BJ (cell line): ENCODE measurements around the gene PVR. TPM values are rescaled to one million over a fixed set of nuclear protein-coding genes. Genes with fewer than 3 reads are reported as not detected.

ENCODE experiments used
- CTCF ChIA-PET: fragments of 350-600 bp; formaldehyde crosslinking; extraction: SDS; loops from one replicate; lab custom pipeline; 2021; ENCODE audit warnings: antibody characterized with exemption, inconsistent platforms; lab: Yijun Ruan, JAX
- POLR2A ChIA-PET: fragments of 300-600 bp; sonication (Branson Sonifier 250); formaldehyde crosslinking; extraction: SDS; loops from one replicate; lab custom pipeline; 2021; ENCODE audit warnings: antibody characterized with exemption; lab: Charles Lee
- DNase-seq: peaks from one replicate; pipeline ENCODE4 v3.0.0-alpha.2; 2011; ENCODE audit warnings: low read depth
- H3K27me3 ChIP-seq: 2 replicates; pipeline ENCODE4 v1.6.0; 2011; ENCODE audit warnings: low read length; ENCODE audit not compliant: control insufficient read depth, insufficient read depth
- H3K36me3 ChIP-seq: 2 replicates; pipeline ENCODE4 v1.5.1; 2011; ENCODE audit warnings: low read length; ENCODE audit not compliant: control insufficient read depth, insufficient read depth
- H3K4me3 ChIP-seq: 2 replicates; pipeline ENCODE4 v1.5.1; 2011; ENCODE audit warnings: low read depth, mild to moderate bottlenecking, control low read depth, low read length
- polyA plus RNA-seq: library from polyadenylated mRNA; depleted of rRNA; stranded (reverse); fragments of >200 nt; gene quantifications from 2 replicates; pipeline ENCODE4 v1.2.3, GENCODE V29; 2011
- TF ChIP-seq, protein P1 (sequence below): IDR thresholded peaks from 2 replicates; pipeline ENCODE4 v1.5.1; 2011; ENCODE audit warnings: low read depth, mild to moderate bottlenecking, control low read depth, inconsistent platforms, low read length, moderate library complexity; ENCODE audit not compliant: insufficient read depth

PVR gene
- polyA plus RNA-seq, 1 experiment = 129 TPM

DNA sequence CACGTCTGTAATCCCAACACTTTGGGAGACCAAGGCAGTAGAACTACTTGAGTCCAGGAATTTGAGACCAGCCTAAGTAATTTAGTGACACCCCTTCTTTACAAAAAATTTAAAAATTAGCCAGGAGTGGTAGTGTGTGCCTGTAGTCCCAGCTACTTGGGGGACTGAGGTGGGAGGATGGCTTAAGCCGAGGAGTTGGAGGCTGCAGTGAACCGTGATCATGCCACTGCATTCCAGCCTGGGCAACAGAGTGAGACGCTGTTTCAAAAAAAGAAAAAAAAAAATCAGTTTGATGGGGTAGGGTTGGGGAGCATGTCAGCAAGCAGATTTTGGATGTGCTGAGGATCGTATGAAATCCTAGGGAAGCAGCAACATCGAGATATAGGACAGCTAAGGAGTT is 31.8 kb downstream of the PVR start:
- peaks cover 4% of the 10 kb centered on the region; the same call in 1 of the 2 replicates for H3K36me3 ChIP-seq
- ChIA-PET CTCF (interaction anchor here (0.6 to 2.4 kb wide), 3 partner anchors 14 to 515 kb away, joined by 3 to 13 read pairs (median 9); no protein-coding TSS in a partner anchor), POLR2A (no interaction called here)
- TF ChIP-seq, protein P1, sequence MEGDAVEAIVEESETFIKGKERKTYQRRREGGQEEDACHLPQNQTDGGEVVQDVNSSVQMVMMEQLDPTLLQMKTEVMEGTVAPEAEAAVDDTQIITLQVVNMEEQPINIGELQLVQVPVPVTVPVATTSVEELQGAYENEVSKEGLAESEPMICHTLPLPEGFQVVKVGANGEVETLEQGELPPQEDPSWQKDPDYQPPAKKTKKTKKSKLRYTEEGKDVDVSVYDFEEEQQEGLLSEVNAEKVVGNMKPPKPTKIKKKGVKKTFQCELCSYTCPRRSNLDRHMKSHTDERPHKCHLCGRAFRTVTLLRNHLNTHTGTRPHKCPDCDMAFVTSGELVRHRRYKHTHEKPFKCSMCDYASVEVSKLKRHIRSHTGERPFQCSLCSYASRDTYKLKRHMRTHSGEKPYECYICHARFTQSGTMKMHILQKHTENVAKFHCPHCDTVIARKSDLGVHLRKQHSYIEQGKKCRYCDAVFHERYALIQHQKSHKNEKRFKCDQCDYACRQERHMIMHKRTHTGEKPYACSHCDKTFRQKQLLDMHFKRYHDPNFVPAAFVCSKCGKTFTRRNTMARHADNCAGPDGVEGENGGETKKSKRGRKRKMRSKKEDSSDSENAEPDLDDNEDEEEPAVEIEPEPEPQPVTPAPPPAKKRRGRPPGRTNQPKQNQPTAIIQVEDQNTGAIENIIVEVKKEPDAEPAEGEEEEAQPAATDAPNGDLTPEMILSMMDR = no peak
- no peak overlapping the region for H3K4me3 ChIP-seq
- DNase-seq = no peak
- no peaks in the 10 kb centered on the region for H3K27me3 ChIP-seq

DNA sequence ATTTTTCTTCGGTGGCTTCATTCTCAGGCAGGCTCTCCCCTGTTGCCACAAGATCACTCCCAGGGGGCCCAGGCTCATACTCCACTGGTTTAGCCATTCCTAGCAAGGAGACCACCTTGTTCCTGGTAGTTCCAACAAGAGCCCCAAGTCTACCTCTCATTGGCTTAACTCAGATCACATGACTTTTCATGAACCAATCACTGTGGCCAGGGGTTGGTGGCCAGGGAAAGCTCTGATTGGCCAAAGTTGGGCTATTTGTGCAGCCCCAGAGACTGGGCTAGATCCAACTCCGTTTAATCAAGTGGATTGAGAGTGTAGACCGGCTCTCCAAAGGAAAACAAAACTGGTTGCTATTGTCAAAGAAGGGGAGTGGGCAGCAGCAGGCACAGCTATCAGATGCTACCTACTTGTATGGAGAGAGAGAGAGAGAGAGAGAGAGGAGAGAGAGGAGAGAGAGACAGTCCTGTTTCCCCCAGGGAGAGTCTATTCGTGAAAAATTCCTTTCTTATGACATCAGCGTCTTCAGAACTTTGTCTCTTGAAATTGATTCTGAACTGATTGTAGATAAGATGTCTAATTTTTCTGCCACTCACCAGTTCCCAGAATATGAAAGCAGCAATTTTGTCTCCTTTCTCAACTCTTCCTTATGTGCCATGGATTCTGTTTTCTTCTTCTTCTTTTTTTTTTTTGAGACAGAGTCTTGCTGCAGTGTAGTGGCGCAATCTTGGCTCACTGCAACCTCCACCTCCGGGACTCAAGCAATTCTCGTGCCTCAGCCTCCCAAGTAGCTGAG is 33.5 kb downstream of the PVR start:
- peak; percentile 20 for DNase-seq
- Histone ChIP-seq H3K4me3 (no peak overlapping the region), H3K27me3 (no peaks in the 10 kb centered on the region), H3K36me3 (peaks cover 6% of the 10 kb centered on the region; the same call in 1 of the 2 replicates)
- CTCF ChIA-PET = no interaction called here
- TF ChIP-seq, protein P1 = no peak
- POLR2A ChIA-PET = no interaction called here

DNA sequence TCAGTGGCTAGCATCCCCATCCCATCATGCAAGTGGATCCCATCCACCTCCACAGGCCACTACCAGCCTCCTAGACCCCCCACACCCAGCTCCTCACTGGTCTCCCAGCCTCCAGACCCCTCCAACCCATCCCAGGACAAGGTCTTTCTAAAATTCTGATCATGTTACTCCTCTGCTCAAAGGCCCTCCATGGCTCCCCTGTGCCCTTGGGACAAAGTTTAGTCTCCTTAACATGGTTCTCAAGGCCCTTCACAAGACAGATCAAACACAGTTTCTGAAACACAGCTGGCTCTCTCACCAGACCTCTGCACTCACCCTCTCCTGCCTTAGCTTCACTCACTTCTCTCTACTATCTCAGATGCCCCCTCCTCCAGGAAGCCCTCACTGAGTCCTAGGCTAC is 36.8 kb downstream of the PVR start:
- H3K36me3 ChIP-seq = peaks cover 7% of the 10 kb centered on the region; the same call in 1 of the 2 replicates
- ChIA-PET POLR2A (no interaction called here), CTCF (interaction anchor here (0.7 to 1.6 kb wide), 2 partner anchors 9 to 23 kb away, joined by 3 to 4 read pairs; no protein-coding TSS in a partner anchor)
- DNase-seq = no peak
- no peaks in the 10 kb centered on the region for H3K27me3 ChIP-seq
- no peak overlapping the region for H3K4me3 ChIP-seq
- TF ChIP-seq, protein P1 = no peak

DNA sequence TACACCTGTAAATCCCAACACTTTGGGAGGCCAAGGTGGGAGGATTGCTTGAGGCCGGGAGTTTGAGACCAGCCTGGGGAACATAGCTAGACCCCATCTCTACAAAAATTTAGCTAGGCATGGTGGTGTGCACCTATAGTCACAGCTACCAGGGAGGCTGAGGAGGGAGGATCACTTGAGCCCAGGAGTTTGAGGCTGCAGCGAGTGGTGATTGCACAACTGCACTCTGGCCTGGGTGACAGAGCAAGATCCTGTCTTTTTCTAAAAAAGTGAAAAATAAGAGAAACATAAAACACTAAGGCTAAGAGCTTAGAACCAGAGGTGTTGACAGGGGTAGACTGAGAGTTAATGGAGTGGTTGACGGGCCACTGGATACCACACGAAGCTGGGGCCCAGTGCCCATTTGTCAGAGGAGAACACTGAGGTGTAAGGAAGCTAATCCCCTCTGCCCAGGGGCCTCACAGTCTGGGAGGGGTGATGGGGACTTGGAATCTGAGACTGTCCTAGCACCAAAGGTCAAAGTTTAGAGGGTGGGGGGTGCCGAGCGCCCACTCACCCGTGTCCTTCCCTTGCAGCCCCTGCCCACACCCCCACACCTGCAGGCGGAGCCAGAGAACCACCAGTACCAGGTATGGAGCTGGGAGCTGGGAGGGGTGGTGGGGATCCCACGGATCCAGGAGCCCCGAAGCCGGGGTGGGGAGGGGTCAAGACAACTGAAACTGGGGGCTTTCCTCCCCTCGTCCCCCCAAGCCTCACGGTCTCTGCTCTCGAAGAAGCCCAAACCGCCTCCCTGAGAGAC is 38.5 kb downstream of the PVR start:
- CTCF ChIA-PET = interaction anchor here (0.6 to 2.3 kb wide), 5 partner anchors 18 to 111 kb away, joined by 3 to 7 read pairs (median 3); no protein-coding TSS in a partner anchor
- peaks cover 7% of the 10 kb centered on the region; the same call in 1 of the 2 replicates for H3K36me3 ChIP-seq
- TF ChIP-seq, protein P1 = no peak
- H3K27me3 ChIP-seq = no peaks in the 10 kb centered on the region
- DNase-seq = no peak
- POLR2A ChIA-PET = interaction anchor here (0.6 kb wide), 1 partner anchor 75 kb away, joined by 5 read pairs; no protein-coding TSS in a partner anchor
- no peak overlapping the region for H3K4me3 ChIP-seq

DNA sequence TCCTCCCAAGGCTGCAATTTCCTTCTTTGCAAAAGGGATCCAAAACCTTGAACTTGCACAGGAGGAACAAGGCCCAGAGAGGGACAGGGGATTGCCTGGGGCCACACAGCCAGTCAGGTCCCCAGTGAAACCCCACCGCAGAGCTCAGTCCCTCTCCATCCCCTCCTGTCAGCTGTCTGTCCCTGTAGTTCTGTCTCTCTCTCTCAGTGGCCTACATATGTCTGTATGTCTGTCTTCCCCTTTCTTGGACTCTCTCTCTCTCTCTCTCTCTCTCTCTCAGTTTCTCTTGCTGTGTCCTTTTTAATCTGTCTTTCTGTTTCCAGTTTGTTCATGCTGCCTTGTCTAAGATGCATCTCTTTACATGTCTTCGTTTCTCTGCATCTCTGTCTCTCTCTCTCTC is 39.1 kb downstream of the PVR start:
- ChIA-PET POLR2A (no interaction called here), CTCF (interaction anchor here (0.8 to 2.3 kb wide), 4 partner anchors 41 to 112 kb away, joined by 3 to 7 read pairs (median 3); no protein-coding TSS in a partner anchor)
- no peak overlapping the region for H3K4me3 ChIP-seq
- no peaks in the 10 kb centered on the region for H3K27me3 ChIP-seq
- TF ChIP-seq, protein P1 = no peak
- no peak for DNase-seq
- peaks cover 7% of the 10 kb centered on the region; the same call in 1 of the 2 replicates for H3K36me3 ChIP-seq
